GM18526 (cell line): ENCODE measurements around the gene ZNF354C.

Experiments used
- POLR2A ChIP-seq: IDR thresholded peaks from 3 replicates; pipeline ENCODE4 v1.6.1; 2011; ENCODE audit not compliant: insufficient read length; ENCODE audit errors: extremely low read depth

Gene ZNF354C

GRCh38 chr5:179121667-179122111 is 61.5 kb downstream of the ZNF354C start:
- TF ChIP-seq POLR2A: no peak

GRCh38 chr5:179122411-179123108 is 62.4 kb downstream of the ZNF354C start:
- TF ChIP-seq POLR2A: no peak

- TF ChIP-seq POLR2A: no peak
Observed at GRCh38 chr5:179123109-179123426, 62.9 kb downstream of the ZNF354C start.

GRCh38 chr5:179123491-179124272 is 63.5 kb downstream of the ZNF354C start:
- TF ChIP-seq POLR2A: no peak

GRCh38 chr5:179124273-179124852 is 64.2 kb downstream of the ZNF354C start:
- no peak for TF ChIP-seq POLR2A

- TF ChIP-seq POLR2A: no peak
Observed at GRCh38 chr5:179124853-179125788, 64.9 kb downstream of the ZNF354C start.

GRCh38 chr5:179125789-179126505 is 65.8 kb downstream of the ZNF354C start:
- no peak for TF ChIP-seq POLR2A

GRCh38 chr5:179126506-179126991 is 66.4 kb downstream of the ZNF354C start:
- TF ChIP-seq POLR2A: no peak

GRCh38 chr5:179127136-179128040 is 67.2 kb downstream of the ZNF354C start:
- no peak for TF ChIP-seq POLR2A

GRCh38 chr5:179128041-179128365 is 67.8 kb downstream of the ZNF354C start:
- no peak for TF ChIP-seq POLR2A

GRCh38 chr5:179128976-179129375 is 68.8 kb downstream of the ZNF354C start:
- no peak for TF ChIP-seq POLR2A

- no peak for TF ChIP-seq POLR2A
Observed at GRCh38 chr5:179129607-179130071, 69.5 kb downstream of the ZNF354C start.

- no peak for TF ChIP-seq POLR2A
Observed at GRCh38 chr5:179130101-179130681, 70.0 kb downstream of the ZNF354C start.
